ENCODE results near the gene AGXT. TPM values are rescaled to one million over a fixed set of nuclear protein-coding genes. Genes with fewer than 3 reads are reported as not detected.

AGXT gene
- total and polyA plus RNA-seq, 9 donors, result 0.13 to 0.30 (median 0.19) TPM; not detected in 6

DNA sequence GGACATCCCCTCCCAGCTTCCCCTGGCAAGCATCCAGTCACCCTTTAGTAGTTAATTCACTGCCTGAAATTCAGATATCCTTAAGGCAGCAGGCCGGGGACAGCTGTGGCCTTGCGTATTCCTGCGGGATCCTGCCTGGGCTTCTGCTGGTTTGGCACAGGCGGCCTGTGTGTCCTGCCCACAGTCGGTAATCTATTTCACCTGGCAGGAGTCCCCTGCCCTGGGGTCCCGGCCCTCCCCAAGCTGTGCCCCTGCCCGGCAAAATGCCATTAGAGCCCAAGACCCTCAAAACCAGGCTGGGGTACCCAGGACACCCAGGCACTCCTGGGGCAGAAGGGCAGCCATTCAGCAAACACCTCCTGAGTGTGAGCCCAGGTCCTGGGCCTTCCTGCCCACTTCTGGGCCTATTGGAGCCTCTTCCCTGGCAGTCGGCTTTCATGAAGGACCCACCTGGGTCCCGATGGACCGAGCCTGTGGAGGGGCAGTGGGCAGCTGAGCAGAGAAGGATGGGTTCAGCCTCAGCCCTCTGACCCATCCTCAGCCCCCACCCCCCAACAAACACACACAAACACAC is 49.1 kb downstream of the AGXT start:
- no peak for DNase-seq
- Histone ChIP-seq H3K4me3 (ENCODE audit: low read length) (no peak overlapping the region), H3K4me1 (ENCODE audit: control insufficient read depth, insufficient read depth, low read length) (peaks cover 59% of the 10 kb centered on the region)

DNA sequence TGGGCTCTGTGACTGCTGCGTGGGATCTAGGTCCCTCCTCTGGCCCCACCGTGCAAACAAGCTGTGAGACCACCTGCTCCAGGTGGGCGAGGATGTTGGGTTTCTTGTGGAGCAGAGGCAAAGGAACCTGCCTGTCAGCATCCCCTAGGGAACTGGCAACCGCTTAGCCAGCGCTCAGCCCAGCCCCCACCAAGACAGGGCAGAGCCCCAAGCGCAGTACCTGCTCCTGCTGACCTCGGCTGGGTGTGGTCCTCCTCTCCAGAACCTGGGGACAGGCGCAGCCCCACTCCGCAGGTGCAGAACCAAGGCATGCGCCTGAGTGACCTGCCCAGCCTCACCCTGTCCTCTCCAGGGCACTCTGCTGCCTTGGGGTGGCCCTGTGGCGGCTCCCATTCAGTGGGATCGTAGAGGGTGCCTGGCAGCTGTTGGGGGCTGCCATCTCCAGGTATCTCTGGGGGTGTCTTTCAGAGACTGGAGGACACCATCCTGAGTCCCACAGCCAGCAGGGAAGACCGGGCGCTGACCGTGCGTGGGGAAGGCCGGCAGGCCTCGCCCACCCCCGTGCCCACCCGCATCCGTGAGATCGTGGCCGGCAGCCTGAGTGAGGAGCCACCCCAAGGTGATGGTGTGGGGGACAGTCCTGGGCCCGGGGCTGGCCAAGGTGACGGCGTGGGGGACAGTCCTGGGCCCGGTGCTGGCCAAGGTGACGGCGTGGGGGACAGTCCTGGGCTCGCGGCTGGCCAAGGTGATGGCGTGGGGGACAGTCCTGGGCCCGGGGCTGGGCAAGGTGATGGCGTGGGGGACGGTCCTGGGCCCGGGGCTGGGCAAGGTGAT is 49.9 kb downstream of the AGXT start:
- peaks cover 18% of the 10 kb centered on the region for H3K27me3 ChIP-seq (ENCODE audit: control insufficient read depth, insufficient read depth, low read length)
- no peak overlapping the region for H3K4me3 ChIP-seq (ENCODE audit: low read length)
- H3K9me3 ChIP-seq (replicated peaks; ENCODE audit: control insufficient read depth, low read depth, low read length), result no peaks in the 10 kb centered on the region
- no peak overlapping the region for H3K27ac ChIP-seq (ENCODE audit: low read length)
- peak; percentile 0 for DNase-seq
- 87% methylated on average over 32 of the region's 36 CpGs for WGBS (ENCODE audit: insufficient coverage)
- peaks cover 62% of the 10 kb centered on the region for H3K4me1 ChIP-seq (ENCODE audit: control insufficient read depth, insufficient read depth, low read length)
- H3K36me3 ChIP-seq (ENCODE audit: control insufficient read depth, insufficient read depth, low read length), result no peaks in the 10 kb centered on the region

More for the DNA sequence above, 49.1 kb downstream of the AGXT start:
- no peaks in the 10 kb centered on the region for H3K9me3 ChIP-seq (replicated peaks; ENCODE audit: control insufficient read depth, low read depth, low read length)
- H3K36me3 ChIP-seq (ENCODE audit: control insufficient read depth, insufficient read depth, low read length), result no peaks in the 10 kb centered on the region
- H3K27ac ChIP-seq (ENCODE audit: low read length), result no peak overlapping the region
- 68% methylated on average over 9 of the region's 10 CpGs for WGBS (ENCODE audit: insufficient coverage)
- peaks cover 19% of the 10 kb centered on the region for H3K27me3 ChIP-seq (ENCODE audit: control insufficient read depth, insufficient read depth, low read length)

DNA sequence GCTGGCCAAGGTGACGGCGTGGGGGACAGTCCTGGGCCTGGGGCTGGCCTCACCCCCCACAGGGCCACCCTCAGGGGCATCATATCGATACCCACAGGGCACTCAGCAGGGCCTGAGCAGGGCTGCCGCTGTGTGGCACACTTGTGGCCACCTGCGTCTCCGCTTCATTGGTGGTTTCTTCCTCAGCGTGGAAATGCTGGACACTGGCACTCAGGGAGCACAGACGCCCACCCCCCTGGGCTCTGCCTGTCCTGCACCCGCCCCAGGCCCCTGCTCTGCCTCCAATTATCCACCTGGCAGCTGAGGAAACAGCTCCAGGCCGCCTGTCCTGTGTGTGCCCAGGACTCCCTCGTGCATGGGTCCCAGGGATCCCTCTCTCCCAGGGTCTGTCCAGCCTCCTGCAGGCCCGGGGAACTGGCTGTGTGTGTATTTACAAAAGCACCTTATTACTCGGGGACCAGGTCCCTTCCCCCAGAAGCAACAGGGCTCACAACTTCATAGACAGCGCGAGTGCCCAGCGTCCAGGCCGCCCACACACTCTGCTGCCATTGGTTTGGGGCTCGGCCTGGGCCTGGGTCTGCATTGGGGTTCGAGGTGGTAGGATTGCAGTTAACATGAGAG is 50.6 kb downstream of the AGXT start:
- peaks cover 10% of the 10 kb centered on the region for H3K27me3 ChIP-seq (ENCODE audit: control insufficient read depth, insufficient read depth, low read length)
- no peaks in the 10 kb centered on the region for H3K36me3 ChIP-seq (ENCODE audit: control insufficient read depth, insufficient read depth, low read length)
- H3K4me3 ChIP-seq (ENCODE audit: low read length), result no peak overlapping the region
- H3K27ac ChIP-seq (ENCODE audit: low read length), result no peak overlapping the region
- no peak for DNase-seq
- WGBS (ENCODE audit: insufficient coverage), result 85% methylated on average over 13 of the region's 19 CpGs
- H3K9me3 ChIP-seq (replicated peaks; ENCODE audit: control insufficient read depth, low read depth, low read length), result no peaks in the 10 kb centered on the region
- H3K4me1 ChIP-seq (ENCODE audit: control insufficient read depth, insufficient read depth, low read length), result peaks cover 56% of the 10 kb centered on the region

DNA sequence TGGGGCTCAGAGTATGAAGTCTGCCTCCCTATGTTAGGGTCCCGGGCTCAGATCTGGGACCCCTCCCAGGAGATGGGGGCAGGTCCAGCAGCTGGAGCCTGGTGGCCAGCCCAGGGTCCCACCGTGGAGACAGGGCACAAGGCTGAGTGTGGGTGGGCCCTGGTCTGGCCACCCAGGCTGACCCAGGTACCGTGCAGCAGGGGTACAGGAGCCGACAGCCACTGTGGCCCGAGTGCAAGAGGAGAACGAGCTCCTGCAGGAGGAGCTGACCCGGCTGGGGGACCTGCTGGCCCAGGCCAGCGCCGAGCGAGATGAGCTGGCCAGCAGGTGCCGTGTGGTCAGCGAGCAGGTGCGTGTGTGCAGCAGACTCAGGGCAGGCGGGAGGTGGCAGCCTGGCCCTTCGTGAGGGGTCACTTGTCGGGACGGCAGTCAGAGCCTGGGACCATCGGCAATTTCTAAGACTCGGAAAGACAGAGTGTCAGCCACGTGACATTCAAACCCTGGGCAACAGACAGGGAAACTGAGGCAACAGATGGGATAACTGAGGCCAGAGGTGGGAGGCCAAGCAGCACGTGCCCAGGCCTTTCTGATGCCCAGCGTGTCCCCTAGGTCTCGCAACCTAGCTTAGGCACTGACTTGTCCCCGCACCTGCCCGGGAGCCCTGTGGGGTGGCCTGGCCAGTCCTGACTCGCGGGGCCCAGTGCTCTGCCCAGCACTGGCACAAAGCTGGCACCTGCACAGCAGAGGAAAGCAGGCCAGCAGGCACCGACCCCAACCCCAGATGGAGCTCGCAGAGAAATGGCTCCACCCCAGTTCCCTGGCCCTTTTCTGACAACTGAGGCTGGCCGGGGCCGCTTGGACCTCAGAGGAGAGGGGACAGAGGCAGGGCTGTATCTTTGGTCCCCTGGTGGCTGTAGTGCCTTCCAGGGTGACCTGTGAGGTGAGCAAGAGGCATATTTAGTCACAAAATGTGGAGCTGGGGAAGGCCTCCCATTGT is 51.5 kb downstream of the AGXT start:
- WGBS (ENCODE audit: insufficient coverage), result 75% methylated on average over 31 of the region's 31 CpGs
- H3K9me3 ChIP-seq (replicated peaks; ENCODE audit: control insufficient read depth, low read depth, low read length), result no peaks in the 10 kb centered on the region
- no peak overlapping the region for H3K4me3 ChIP-seq (ENCODE audit: low read length)
- no peaks in the 10 kb centered on the region for H3K36me3 ChIP-seq (ENCODE audit: control insufficient read depth, insufficient read depth, low read length)
- peaks cover 10% of the 10 kb centered on the region for H3K27me3 ChIP-seq (ENCODE audit: control insufficient read depth, insufficient read depth, low read length)
- DNase-seq, result no peak
- no peak overlapping the region for H3K27ac ChIP-seq (ENCODE audit: low read length)
- peaks cover 48% of the 10 kb centered on the region for H3K4me1 ChIP-seq (ENCODE audit: control insufficient read depth, insufficient read depth, low read length)

DNA sequence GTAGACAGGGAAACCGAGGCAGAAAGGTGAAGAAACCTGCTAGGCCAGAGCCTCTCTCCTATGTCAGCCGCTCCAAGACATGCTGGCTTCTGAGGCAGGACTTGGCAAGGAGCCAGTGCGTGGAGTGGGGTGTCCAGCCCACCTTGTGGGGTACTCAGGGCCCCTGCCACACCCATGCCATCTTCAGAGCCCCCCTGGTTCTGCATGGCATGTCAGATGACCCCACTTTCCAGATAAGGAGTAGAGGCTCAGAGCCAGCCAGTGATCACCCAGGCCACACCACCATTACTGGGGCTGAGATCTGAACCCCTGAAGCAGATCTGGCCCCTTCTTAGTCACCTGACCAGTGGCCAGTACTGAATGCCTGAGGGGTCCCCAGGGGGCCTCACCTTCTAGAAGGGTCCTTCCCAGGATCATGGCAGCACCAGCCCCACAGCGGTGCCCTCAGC is 52.2 kb downstream of the AGXT start:
- Histone ChIP-seq H3K9me3 (replicated peaks; ENCODE audit: control insufficient read depth, low read depth, low read length) (no peaks in the 10 kb centered on the region), H3K4me3 (ENCODE audit: low read length) (no peak overlapping the region), H3K27me3 (ENCODE audit: control insufficient read depth, insufficient read depth, low read length) (peaks cover 3% of the 10 kb centered on the region), H3K4me1 (ENCODE audit: control insufficient read depth, insufficient read depth, low read length) (peaks cover 43% of the 10 kb centered on the region), H3K36me3 (ENCODE audit: control insufficient read depth, insufficient read depth, low read length) (no peaks in the 10 kb centered on the region), H3K27ac (ENCODE audit: low read length) (no peak overlapping the region)
- WGBS (ENCODE audit: insufficient coverage), result 66% methylated on average over 3 of the region's 4 CpGs
- DNase-seq, result no peak

DNA sequence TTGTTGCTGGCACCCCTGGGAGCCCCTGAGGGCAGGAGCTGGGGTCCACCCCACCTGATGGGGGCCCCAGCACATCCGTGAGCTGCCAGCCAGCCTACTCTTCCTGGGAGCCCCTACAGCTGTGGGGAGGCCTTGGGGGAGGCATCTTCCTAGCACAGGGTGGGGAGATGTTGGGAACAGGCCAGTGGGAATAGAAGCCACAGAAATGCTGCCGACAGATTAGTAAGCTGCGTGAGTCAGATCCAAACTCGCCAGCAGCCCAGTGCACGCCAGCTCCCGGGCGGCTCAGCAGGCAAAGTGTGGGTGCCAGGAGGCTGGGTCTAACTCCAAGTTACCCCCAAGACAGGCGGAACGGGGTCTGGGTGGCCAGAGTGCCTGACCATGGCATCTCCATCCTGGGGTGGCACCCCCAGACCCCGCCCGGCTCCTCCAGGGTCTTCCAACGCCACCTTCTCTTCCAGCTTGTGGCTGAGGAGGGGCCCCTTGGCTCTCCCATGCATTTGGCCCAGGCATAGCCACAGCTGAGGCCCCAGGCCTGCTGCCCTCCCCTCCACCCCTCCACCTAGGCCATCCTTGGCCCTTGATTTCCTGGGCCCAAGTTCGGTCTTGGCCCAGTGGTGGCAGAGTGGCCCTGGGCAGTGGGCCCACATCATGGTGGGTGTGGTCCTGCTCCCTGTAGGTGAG is 52.8 kb downstream of the AGXT start:
- Histone ChIP-seq H3K27me3 (ENCODE audit: control insufficient read depth, insufficient read depth, low read length) (peaks cover 4% of the 10 kb centered on the region), H3K9me3 (replicated peaks; ENCODE audit: control insufficient read depth, low read depth, low read length) (no peaks in the 10 kb centered on the region), H3K27ac (ENCODE audit: low read length) (no peak overlapping the region), H3K4me3 (ENCODE audit: low read length) (no peak overlapping the region), H3K36me3 (ENCODE audit: control insufficient read depth, insufficient read depth, low read length) (no peaks in the 10 kb centered on the region), H3K4me1 (ENCODE audit: control insufficient read depth, insufficient read depth, low read length) (peaks cover 42% of the 10 kb centered on the region)
- no peak for DNase-seq
- WGBS (ENCODE audit: insufficient coverage), result 78% methylated on average over 11 of the region's 13 CpGs

DNA sequence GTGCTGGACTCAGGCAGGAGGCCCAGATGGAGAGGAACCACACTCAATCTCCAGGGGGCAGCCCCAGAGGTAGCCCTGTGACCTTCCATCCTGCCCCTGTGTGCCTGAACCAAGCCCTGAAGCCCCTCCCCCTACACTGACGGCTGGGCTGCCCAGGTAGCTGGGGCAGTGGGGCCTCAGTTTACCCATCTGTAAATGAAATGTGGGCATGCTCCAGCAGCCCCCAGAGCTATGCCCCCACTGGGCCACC is 53.3 kb downstream of the AGXT start:
- no peak for DNase-seq
- Histone ChIP-seq H3K27ac (ENCODE audit: low read length) (no peak overlapping the region), H3K4me3 (ENCODE audit: low read length) (no peak overlapping the region), H3K36me3 (ENCODE audit: control insufficient read depth, insufficient read depth, low read length) (no peaks in the 10 kb centered on the region), H3K4me1 (ENCODE audit: control insufficient read depth, insufficient read depth, low read length) (peaks cover 42% of the 10 kb centered on the region), H3K27me3 (ENCODE audit: control insufficient read depth, insufficient read depth, low read length) (peaks cover 4% of the 10 kb centered on the region), H3K9me3 (replicated peaks; ENCODE audit: control insufficient read depth, low read depth, low read length) (no peaks in the 10 kb centered on the region)
- WGBS (ENCODE audit: insufficient coverage), result 60% methylated on average over 1 of the region's 1 CpG

DNA sequence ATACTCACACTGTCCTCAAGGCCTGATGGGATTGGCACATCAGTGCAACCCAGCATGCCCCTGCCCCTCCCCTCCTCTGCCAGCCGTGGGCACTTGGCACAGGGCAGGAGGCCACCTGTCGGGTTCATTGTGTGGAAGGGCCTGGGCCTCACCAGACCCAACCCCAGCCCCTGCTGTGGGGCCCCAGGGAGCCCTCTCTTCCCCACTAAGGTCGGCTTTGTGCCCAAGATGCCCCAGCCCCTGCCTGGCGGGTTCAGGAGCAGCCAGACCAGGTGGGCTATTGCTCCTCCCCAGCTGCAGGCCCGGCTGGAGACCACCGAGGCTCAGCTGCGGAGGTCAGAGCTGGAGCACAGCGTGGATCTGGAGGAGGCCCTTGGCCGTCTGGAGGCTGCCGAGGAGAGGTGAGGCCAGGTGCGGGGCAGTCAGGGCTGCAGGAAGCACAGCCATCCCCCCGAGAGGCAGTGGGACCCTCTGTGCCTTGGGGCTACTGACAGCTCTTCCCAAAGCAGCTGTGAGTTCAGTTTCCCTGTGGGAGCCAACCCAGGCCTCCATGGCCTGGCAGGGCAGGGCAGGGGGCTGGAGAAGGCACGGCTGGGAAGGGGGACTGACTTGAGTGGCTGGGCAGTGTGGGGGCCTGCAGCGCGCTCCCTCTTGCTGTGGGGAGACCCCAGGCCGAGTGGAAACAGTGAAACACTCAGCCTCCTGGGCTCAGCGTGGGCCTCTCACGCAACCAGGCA is 53.8 kb downstream of the AGXT start:
- H3K9me3 ChIP-seq (replicated peaks; ENCODE audit: control insufficient read depth, low read depth, low read length), result no peaks in the 10 kb centered on the region
- DNase-seq, result no peak
- no peak overlapping the region for H3K4me3 ChIP-seq (ENCODE audit: low read length)
- no peak overlapping the region for H3K27ac ChIP-seq (ENCODE audit: low read length)
- H3K27me3 ChIP-seq (ENCODE audit: control insufficient read depth, insufficient read depth, low read length), result peaks cover 4% of the 10 kb centered on the region
- H3K4me1 ChIP-seq (ENCODE audit: control insufficient read depth, insufficient read depth, low read length), result peaks cover 37% of the 10 kb centered on the region
- 44% methylated on average over 17 of the region's 18 CpGs for WGBS (ENCODE audit: insufficient coverage)
- no peaks in the 10 kb centered on the region for H3K36me3 ChIP-seq (ENCODE audit: control insufficient read depth, insufficient read depth, low read length)

DNA sequence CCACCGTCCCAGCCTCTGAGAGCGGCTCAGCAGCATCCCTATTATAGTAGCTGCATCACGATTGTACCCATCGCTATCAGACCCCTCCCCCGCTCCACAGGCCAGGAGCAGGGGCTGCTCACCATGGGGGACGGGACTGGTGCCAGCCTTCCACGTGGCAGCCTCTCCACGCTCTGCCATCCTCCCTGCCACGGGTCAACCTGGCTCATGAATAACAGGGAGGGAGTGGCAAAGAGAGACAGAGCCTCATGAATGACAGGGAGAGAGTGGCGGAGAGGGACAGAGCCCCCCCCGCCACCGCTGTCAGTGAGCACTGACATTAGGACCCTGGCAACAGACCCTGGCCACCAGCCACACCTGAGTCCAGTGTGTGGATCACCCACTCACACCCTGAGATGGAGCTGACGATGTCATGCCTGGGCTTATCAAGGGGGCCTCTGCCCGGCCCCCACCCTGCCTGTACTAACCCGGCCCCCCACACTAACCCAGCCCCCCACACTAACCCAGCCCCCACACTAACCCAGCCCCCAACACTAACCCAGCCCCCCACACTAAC is 54.4 kb downstream of the AGXT start:
- peaks cover 4% of the 10 kb centered on the region for H3K27me3 ChIP-seq (ENCODE audit: control insufficient read depth, insufficient read depth, low read length)
- 33% methylated on average over 8 of the region's 15 CpGs for WGBS (ENCODE audit: insufficient coverage)
- H3K4me1 ChIP-seq (ENCODE audit: control insufficient read depth, insufficient read depth, low read length), result peaks cover 31% of the 10 kb centered on the region
- H3K36me3 ChIP-seq (ENCODE audit: control insufficient read depth, insufficient read depth, low read length), result no peaks in the 10 kb centered on the region
- no peak for DNase-seq
- H3K4me3 ChIP-seq (ENCODE audit: low read length), result no peak overlapping the region
- no peak overlapping the region for H3K27ac ChIP-seq (ENCODE audit: low read length)
- peaks cover 2% of the 10 kb centered on the region for H3K9me3 ChIP-seq (replicated peaks; ENCODE audit: control insufficient read depth, low read depth, low read length)
